ENCODE results near the gene BDH2. TPM values are rescaled to one million over a fixed set of nuclear protein-coding genes. Genes with fewer than 3 reads are reported as not detected.
A peak's percentile ranks its signal among the peaks of the same experiment; 100 is the strongest.

BDH2 gene
- total RNA-seq, 2 experiments from 2014 or later, result 16.5 to 19.2 TPM

- CTCF ChIA-PET, result interaction anchor here (1.4 to 10.0 kb wide), 2 partner anchors 15 to 29 kb away, joined by 3 to 76 read pairs; no protein-coding TSS in a partner anchor
- Mint-ChIP-seq H3K36me3 (peaks cover 20% of the 10 kb centered on the region), H3K27me3 (no peaks in the 10 kb centered on the region), H3K9me3 (ENCODE audit: low read depth) (no peaks in the 10 kb centered on the region), H3K4me3 (peak overlapping the region; percentile 95), H3K4me1 (peaks cover 48% of the 10 kb centered on the region), H3K27ac (peak overlapping the region; percentile 99)
- DNase-seq (no peak), ATAC-seq (peak; percentile 1)
Observed at GRCh38 chr4:103075435-103075893, 24.2 kb downstream of the BDH2 start.

- CTCF ChIA-PET, result interaction anchor here (1.4 to 10.0 kb wide), 2 partner anchors 15 to 28 kb away, joined by 3 to 76 read pairs; no protein-coding TSS in a partner anchor
- peaks cover 20% of the 10 kb centered on the region for H3K36me3 Mint-ChIP-seq
- H3K4me1 Mint-ChIP-seq, result peaks cover 48% of the 10 kb centered on the region
- ATAC-seq (no peak), DNase-seq (no peak)
- no peaks in the 10 kb centered on the region for H3K9me3 Mint-ChIP-seq (ENCODE audit: low read depth)
- H3K4me3 Mint-ChIP-seq, result peak overlapping the region; percentile 95
- H3K27me3 Mint-ChIP-seq, result no peaks in the 10 kb centered on the region
- H3K27ac Mint-ChIP-seq, result peak overlapping the region; percentile 99
Observed at GRCh38 chr4:103074744-103075434, 24.7 kb downstream of the BDH2 start.

GRCh38 chr4:103073792-103074438 is 25.7 kb downstream of the BDH2 start:
- Mint-ChIP-seq H3K36me3 (peaks cover 20% of the 10 kb centered on the region), H3K4me3 (peak overlapping the region; percentile 95), H3K27ac (no peak overlapping the region), H3K27me3 (no peaks in the 10 kb centered on the region), H3K4me1 (peaks cover 44% of the 10 kb centered on the region), H3K9me3 (ENCODE audit: low read depth) (no peaks in the 10 kb centered on the region)
- ATAC-seq, result no peak
- CTCF ChIA-PET, result interaction anchor here (10.0 kb wide), 1 partner anchor 16 kb away, joined by 76 read pairs; no protein-coding TSS in a partner anchor
- DNase-seq, result no peak

GRCh38 chr4:103067841-103068547 is 31.6 kb downstream of the BDH2 start:
- CTCF ChIA-PET, result interaction anchor here (1.2 kb wide), 1 partner anchor 24 kb away, joined by 3 read pairs; no protein-coding TSS in a partner anchor
- DNase-seq (no peak), ATAC-seq (no peak)
- Mint-ChIP-seq H3K27ac (no peak overlapping the region), H3K4me1 (peaks cover 17% of the 10 kb centered on the region), H3K9me3 (ENCODE audit: low read depth) (no peaks in the 10 kb centered on the region), H3K4me3 (no peak overlapping the region), H3K27me3 (no peaks in the 10 kb centered on the region), H3K36me3 (peaks cover 48% of the 10 kb centered on the region)

- H3K36me3 Mint-ChIP-seq, result peaks cover 51% of the 10 kb centered on the region
- H3K4me3 Mint-ChIP-seq, result no peak overlapping the region
- H3K9me3 Mint-ChIP-seq (ENCODE audit: low read depth), result peaks cover 2% of the 10 kb centered on the region
- ATAC-seq (no peak), DNase-seq (no peak)
- CTCF ChIA-PET, result interaction anchor here (0.6 to 1.4 kb wide), 2 partner anchors 14 to 39 kb away, joined by 3 to 4 read pairs; partner anchors contain the start of gene BDH2
- peaks cover 2% of the 10 kb centered on the region for H3K4me1 Mint-ChIP-seq
- no peaks in the 10 kb centered on the region for H3K27me3 Mint-ChIP-seq
- H3K27ac Mint-ChIP-seq, result no peak overlapping the region
Observed at GRCh38 chr4:103060453-103061148, 39.0 kb downstream of the BDH2 start.

- Mint-ChIP-seq H3K36me3 (peaks cover 28% of the 10 kb centered on the region), H3K27ac (no peak overlapping the region), H3K27me3 (no peaks in the 10 kb centered on the region), H3K9me3 (ENCODE audit: low read depth) (no peaks in the 10 kb centered on the region), H3K4me3 (no peak overlapping the region), H3K4me1 (peaks cover 17% of the 10 kb centered on the region)
- ATAC-seq (no peak), DNase-seq (no peak)
- CTCF ChIA-PET, result no interaction called here
Observed at GRCh38 chr4:103054030-103054429, 45.6 kb downstream of the BDH2 start.

- no peak for DNase-seq
- CTCF ChIA-PET, result no interaction called here
- Mint-ChIP-seq H3K4me3 (no peak overlapping the region), H3K9me3 (ENCODE audit: low read depth) (no peaks in the 10 kb centered on the region), H3K36me3 (peaks cover 31% of the 10 kb centered on the region), H3K4me1 (peaks cover 17% of the 10 kb centered on the region), H3K27me3 (no peaks in the 10 kb centered on the region), H3K27ac (no peak overlapping the region)
- no peak for ATAC-seq
Observed at GRCh38 chr4:103052779-103053178, 46.9 kb downstream of the BDH2 start.

GRCh38 chr4:103052145-103052544 is 47.5 kb downstream of the BDH2 start:
- CTCF ChIA-PET, result interaction anchor here (1.0 to 2.7 kb wide), 2 partner anchors 37 to 40 kb away, joined by 4 to 7 read pairs; no protein-coding TSS in a partner anchor
- Mint-ChIP-seq H3K27me3 (no peaks in the 10 kb centered on the region), H3K36me3 (peaks cover 34% of the 10 kb centered on the region), H3K4me1 (peaks cover 17% of the 10 kb centered on the region), H3K4me3 (no peak overlapping the region), H3K9me3 (ENCODE audit: low read depth) (no peaks in the 10 kb centered on the region), H3K27ac (no peak overlapping the region)
- DNase-seq (no peak), ATAC-seq (no peak)

- CTCF ChIA-PET, result interaction anchor here (1.2 to 2.7 kb wide), 4 partner anchors 9 to 48 kb away, joined by 3 to 7 read pairs (median 6); partner anchors contain the start of gene BDH2
- peaks cover 38% of the 10 kb centered on the region for H3K36me3 Mint-ChIP-seq
- no peaks in the 10 kb centered on the region for H3K9me3 Mint-ChIP-seq (ENCODE audit: low read depth)
- peak overlapping the region; percentile 2 for H3K27ac Mint-ChIP-seq
- no peak overlapping the region for H3K4me3 Mint-ChIP-seq
- H3K4me1 Mint-ChIP-seq, result peaks cover 22% of the 10 kb centered on the region
- no peaks in the 10 kb centered on the region for H3K27me3 Mint-ChIP-seq
- ATAC-seq, result no peak
- no peak for DNase-seq
Observed at GRCh38 chr4:103050736-103051436, 48.7 kb downstream of the BDH2 start.

GRCh38 chr4:103046416-103047290 is 53.0 kb downstream of the BDH2 start:
- Mint-ChIP-seq H3K4me3 (no peak overlapping the region), H3K27me3 (no peaks in the 10 kb centered on the region), H3K4me1 (peaks cover 15% of the 10 kb centered on the region), H3K36me3 (peaks cover 35% of the 10 kb centered on the region), H3K27ac (peak overlapping the region; percentile 41), H3K9me3 (ENCODE audit: low read depth) (no peaks in the 10 kb centered on the region)
- CTCF ChIA-PET, result interaction anchor here (0.6 to 3.2 kb wide), 12 partner anchors 8 to 53 kb away, joined by 3 to 25 read pairs (median 4); partner anchors contain the start of genes BDH2 and SLC9B1
- ATAC-seq (peak; percentile 97), DNase-seq (peak; percentile 58)

- Mint-ChIP-seq H3K27ac (no peak overlapping the region), H3K27me3 (no peaks in the 10 kb centered on the region), H3K9me3 (ENCODE audit: low read depth) (no peaks in the 10 kb centered on the region), H3K4me1 (peaks cover 5% of the 10 kb centered on the region), H3K36me3 (peaks cover 33% of the 10 kb centered on the region), H3K4me3 (no peak overlapping the region)
- ATAC-seq (no peak), DNase-seq (no peak)
- CTCF ChIA-PET, result interaction anchor here (1.1 to 3.2 kb wide), 4 partner anchors 12 to 285 kb away, joined by 3 to 25 read pairs (median 4); no protein-coding TSS in a partner anchor
Observed at GRCh38 chr4:103044183-103044582, 55.5 kb downstream of the BDH2 start.

Measured in activated CD8-positive, alpha-beta memory T cell treated with anti-CD3 and anti-CD28 coated beads, Interleukin-2, amount 10 ng/mL, durations not matched to agents 7 days and 5 days (primary cell).